ENCODE data around the gene SUPT20HL2.

The SUPT20HL2 gene

DNA sequence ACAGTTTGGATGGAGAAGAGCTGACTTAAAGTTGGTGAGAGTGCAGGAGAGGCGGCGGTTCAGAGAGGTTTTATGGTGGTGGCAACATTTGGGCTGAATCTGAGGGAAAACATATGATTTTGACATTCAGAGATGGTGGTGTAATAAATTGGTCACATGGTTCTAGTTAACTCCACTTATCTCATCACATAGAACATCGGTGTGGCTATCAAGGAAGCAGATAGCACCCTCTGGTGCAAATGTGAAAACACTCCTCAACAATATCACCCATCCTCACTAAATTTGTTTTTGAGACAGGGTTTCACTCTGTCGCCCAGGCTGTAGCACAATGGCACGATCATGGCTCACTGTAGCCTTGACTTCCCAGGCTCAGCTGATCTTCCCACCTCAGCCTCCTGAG lies 28.8 kb downstream of the SUPT20HL2 start:
- Histone ChIP-seq H3K9me3 (no peaks in the 10 kb centered on the region), H3K36me3 (no peaks in the 10 kb centered on the region), H3K27me3 (no peaks in the 10 kb centered on the region), H3K4me3 (ENCODE audit: low read depth, low read length) (no peak overlapping the region), H3K4me1 (no peaks in the 10 kb centered on the region)
- no peak for TF ChIP-seq CTCF (IDR thresholded peaks at IDR 0.05; ENCODE audit: low read depth, low read length)
- DNase-seq: no peak

DNA sequence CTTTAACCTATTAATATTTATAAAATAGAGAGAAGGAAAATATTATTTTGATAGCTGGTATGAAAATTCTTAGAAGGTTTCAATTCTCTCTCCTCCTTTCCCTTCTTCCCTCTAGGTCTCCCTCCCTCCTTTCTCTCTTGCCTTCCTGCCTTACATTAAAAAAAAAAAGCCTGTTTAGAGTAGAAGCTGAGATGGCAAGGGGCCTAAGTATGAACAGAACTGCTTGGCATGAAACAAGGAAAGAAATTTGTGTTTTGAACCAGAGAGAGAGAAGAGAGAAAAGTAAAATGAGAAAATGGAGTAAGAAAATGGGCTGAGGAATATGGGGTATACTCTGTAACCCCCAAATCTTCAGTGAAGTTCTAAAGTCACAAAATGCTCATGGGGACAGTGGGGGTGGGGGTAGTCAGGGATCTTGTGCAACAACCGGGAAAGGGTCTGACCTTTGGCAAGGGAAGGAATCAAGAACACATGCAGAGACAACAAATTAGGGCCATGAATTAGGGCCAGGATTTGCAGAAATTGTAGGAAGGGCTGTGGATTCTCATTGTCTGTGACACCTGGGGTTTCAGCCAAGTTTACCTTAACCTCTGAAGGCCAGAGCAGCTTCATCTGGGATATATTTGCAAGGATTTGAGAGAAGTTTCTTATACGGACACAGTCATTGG lies 30.6 kb downstream of the SUPT20HL2 start:
- no peaks in the 10 kb centered on the region for H3K9me3 ChIP-seq
- H3K4me3 ChIP-seq (ENCODE audit: low read depth, low read length): no peak overlapping the region
- TF ChIP-seq CTCF (IDR thresholded peaks at IDR 0.05; ENCODE audit: low read depth, low read length): no peak
- no peak for DNase-seq
- no peaks in the 10 kb centered on the region for H3K36me3 ChIP-seq
- no peaks in the 10 kb centered on the region for H3K27me3 ChIP-seq
- H3K4me1 ChIP-seq: no peaks in the 10 kb centered on the region

DNA sequence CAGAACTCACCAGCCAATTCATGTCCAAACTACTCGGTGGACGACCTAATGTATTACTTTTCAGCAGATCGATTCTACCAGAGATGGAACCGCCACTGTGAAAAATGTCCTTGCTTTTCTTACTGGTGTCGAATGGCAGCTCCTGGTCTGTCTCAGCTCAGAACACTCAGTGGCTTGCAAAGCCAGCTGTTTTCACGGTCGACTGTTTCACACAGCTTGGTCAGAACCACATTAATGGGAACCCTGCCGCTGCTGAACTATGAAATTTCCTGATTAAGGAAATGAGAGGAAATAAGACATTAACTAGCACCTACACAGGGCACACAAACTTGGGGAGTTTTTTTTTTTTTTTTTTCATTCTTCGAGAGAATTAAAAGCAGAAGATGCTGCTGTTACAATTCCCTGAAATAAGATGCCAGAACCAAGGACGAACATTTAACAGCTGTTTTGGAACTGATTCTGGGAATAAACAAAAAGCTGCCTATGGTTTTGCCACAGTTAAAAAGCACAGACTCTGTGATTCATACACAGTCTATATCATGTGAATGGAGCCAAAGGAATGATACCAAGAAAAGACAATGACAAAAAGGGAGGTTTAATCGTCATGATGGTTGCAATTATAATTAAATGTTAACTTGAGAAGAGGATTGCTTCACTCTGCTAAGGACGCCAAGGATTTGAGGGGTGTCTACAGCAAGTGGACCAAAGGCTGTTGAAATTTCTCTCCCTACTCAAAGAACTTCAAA lies 31.3 kb downstream of the SUPT20HL2 start:
- Histone ChIP-seq H3K4me1 (no peaks in the 10 kb centered on the region), H3K27me3 (no peaks in the 10 kb centered on the region), H3K36me3 (no peaks in the 10 kb centered on the region), H3K9me3 (no peaks in the 10 kb centered on the region), H3K4me3 (ENCODE audit: low read depth, low read length) (no peak overlapping the region)
- peak; percentile 13 for DNase-seq
- no peak for TF ChIP-seq CTCF (IDR thresholded peaks at IDR 0.05; ENCODE audit: low read depth, low read length)

- Histone ChIP-seq H3K4me1 (no peaks in the 10 kb centered on the region), H3K27me3 (no peaks in the 10 kb centered on the region), H3K9me3 (no peaks in the 10 kb centered on the region), H3K4me3 (ENCODE audit: low read depth, low read length) (no peak overlapping the region), H3K36me3 (no peaks in the 10 kb centered on the region)
- no peak for TF ChIP-seq CTCF (IDR thresholded peaks at IDR 0.05; ENCODE audit: low read depth, low read length)
- no peak for DNase-seq
Measured at GRCh38 chrX:24277405-24277804, 36.5 kb downstream of the SUPT20HL2 start.

GRCh38 chrX:24276015-24276414 lies 37.9 kb downstream of the SUPT20HL2 start:
- no peak for TF ChIP-seq CTCF (IDR thresholded peaks at IDR 0.05; ENCODE audit: low read depth, low read length)
- no peak for DNase-seq
- H3K36me3 ChIP-seq: no peaks in the 10 kb centered on the region

GRCh38 chrX:24271262-24271661 lies 42.6 kb downstream of the SUPT20HL2 start:
- TF ChIP-seq CTCF (IDR thresholded peaks at IDR 0.05; ENCODE audit: low read depth, low read length): no peak
- no peaks in the 10 kb centered on the region for H3K36me3 ChIP-seq
- H3K4me1 ChIP-seq: no peaks in the 10 kb centered on the region
- H3K9me3 ChIP-seq: no peaks in the 10 kb centered on the region
- no peak overlapping the region for H3K4me3 ChIP-seq (ENCODE audit: low read depth, low read length)
- no peak for DNase-seq
- H3K27me3 ChIP-seq: no peaks in the 10 kb centered on the region

More at GRCh38 chrX:24276015-24276414, 37.9 kb downstream of the SUPT20HL2 start:
- H3K4me1 ChIP-seq: no peaks in the 10 kb centered on the region
- no peaks in the 10 kb centered on the region for H3K27me3 ChIP-seq
- no peak overlapping the region for H3K4me3 ChIP-seq (ENCODE audit: low read depth, low read length)
- H3K9me3 ChIP-seq: no peaks in the 10 kb centered on the region

Measured in BE2C (cell line).